Activated T-helper 1 cell treated with Interleukin-2 at 50 U/mL for 16 hours (primary cell): ENCODE data around the gene MARK1.
"Not testable (repeated sequence)": the region's sequence is repeated elsewhere in the genome, so short reads cannot be mapped to it uniquely, and the experiment has no call there.

Experiments used
- DNase-seq: peaks from one replicate; pipeline ENCODE4 v3.0.0-alpha.2; 2020; ENCODE audit warnings: low read depth

MARK1 gene

GRCh38 chr1:220611100-220611499 lies 83.2 kb downstream of the MARK1 start:
- DNase-seq = not testable (repeated sequence)

DNA sequence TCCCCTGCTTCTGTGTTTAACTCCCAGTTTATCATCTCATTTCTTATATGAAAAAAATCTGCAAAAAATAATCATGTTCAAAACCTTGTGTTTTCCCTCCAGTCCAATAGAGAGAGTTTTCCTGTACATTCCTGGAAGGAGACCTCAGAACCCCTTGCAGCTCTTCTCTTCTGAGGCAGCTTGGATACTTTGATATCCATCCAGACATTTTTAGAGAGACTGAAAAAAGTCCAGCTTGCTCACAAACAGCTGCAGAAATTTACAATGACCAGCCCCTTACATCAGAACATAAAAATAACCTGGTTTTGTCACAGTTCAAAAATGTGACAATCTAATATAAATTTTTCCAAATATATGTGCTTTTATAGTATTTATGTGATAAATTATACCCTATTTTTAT lies 88.9 kb downstream of the MARK1 start:
- no peak for DNase-seq

DNA sequence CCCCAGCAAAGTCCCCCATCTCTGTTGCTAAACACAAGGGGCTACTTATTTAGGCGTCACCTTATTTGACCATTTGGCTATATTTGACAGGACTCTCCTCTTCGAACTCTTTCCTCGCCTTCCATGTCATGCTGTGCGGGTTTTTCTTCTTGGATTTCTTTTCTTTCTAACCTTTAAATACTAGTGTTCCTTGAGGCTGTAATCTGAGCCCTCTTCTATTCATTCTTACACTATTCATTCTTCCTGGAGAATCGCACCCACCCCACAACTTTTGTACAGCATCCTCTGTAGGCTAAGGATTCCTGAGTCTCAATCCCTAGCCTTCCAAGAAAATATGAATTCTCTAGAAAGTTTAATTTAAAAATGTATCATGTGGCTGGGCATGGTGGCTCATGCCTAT lies 100.5 kb downstream of the MARK1 start:
- DNase-seq = no peak

- DNase-seq = no peak
These were observed 103.4 kb downstream of the MARK1 start for GRCh38 chr1:220631238-220631815.

GRCh38 chr1:220637759-220638158 lies 109.8 kb downstream of the MARK1 start:
- DNase-seq = no peak

DNA sequence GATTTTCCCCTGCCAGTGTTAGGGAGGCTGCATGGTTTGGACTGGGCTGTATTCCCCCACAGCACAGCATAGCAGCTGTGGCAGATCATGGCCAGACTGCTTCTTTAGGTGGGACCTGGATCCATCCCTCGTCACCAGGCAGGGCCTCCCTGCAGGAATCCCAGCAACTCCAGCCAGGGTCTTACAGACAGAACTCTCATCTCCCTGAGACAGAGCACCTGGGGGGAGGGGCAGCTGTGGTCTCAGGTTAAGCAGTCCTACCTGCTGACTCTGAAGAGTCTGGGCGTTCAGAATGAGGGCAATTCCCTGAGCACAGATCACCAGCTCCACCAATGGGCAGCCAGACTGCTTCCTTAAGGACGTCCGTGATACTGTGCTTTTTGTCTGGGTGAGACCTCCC lies 114.3 kb downstream of the MARK1 start:
- DNase-seq = no peak

DNA sequence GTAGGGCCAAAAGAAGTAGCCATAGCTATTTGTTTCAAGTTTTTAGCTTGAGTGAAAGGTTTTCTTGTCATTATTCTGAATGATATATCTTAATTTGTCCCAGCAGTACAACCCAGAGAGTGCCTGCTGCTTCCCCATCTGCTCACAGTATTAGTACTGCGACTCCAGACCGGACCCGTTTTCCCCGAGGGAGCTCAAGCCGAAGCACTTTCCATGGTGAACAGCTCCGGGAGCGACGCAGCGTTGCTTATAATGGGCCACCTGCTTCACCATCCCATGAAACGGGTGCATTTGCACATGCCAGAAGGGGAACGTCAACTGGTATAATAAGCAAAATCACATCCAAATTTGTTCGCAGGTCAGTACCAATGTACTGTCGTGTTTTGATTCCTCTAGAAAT lies 125.1 kb downstream of the MARK1 start:
- DNase-seq = no peak

GRCh38 chr1:220655509-220655908 lies 127.6 kb downstream of the MARK1 start:
- DNase-seq = no peak

GRCh38 chr1:220655961-220656740 lies 128.2 kb downstream of the MARK1 start:
- no peak for DNase-seq

- DNase-seq = no peak
These were observed 138.4 kb downstream of the MARK1 start for GRCh38 chr1:220666349-220666748.

DNA sequence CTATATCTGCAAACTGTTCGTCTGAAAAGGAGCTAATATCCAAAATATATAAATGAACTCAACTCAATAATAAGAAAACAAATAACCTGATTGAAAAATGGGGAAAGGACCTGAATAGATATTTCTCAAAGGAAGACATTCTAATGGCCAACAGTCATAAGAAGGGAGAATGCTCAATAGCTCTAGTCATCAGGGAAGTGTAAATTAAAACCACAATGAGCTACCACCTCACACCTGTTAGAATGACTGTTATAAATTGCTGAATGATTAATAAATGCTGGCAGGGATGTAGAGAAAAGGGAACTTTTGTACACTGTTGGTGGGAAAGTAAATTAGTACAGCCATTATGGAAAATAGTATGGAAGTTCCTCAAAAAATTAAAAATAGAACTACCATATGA lies 141.1 kb downstream of the MARK1 start:
- DNase-seq = no peak

- DNase-seq = no peak
These were observed 142.4 kb downstream of the MARK1 start for GRCh38 chr1:220670365-220670764.

- DNase-seq = no peak
These were observed 146.0 kb downstream of the MARK1 start for GRCh38 chr1:220673921-220674320.

DNA sequence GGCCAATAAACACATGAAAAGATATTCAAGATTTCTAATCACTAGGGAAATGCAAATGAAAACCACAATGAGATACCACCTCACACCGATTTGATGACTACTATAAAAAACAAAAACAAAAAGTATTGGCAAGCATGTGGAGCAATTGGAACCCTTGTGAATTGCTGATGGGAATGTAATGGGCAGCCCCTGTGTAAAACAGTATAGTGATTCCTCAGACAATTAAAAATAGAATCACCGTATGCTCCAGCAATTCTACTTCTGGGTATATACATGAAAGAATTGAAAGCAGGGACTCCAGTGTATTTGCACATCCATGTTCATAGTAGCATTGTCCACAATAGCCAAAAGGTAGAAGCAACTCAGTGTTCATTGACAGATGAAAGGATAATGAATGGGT lies 149.3 kb downstream of the MARK1 start:
- no peak for DNase-seq

GRCh38 chr1:220680085-220680687 lies 152.2 kb downstream of the MARK1 start:
- no peak for DNase-seq

DNA sequence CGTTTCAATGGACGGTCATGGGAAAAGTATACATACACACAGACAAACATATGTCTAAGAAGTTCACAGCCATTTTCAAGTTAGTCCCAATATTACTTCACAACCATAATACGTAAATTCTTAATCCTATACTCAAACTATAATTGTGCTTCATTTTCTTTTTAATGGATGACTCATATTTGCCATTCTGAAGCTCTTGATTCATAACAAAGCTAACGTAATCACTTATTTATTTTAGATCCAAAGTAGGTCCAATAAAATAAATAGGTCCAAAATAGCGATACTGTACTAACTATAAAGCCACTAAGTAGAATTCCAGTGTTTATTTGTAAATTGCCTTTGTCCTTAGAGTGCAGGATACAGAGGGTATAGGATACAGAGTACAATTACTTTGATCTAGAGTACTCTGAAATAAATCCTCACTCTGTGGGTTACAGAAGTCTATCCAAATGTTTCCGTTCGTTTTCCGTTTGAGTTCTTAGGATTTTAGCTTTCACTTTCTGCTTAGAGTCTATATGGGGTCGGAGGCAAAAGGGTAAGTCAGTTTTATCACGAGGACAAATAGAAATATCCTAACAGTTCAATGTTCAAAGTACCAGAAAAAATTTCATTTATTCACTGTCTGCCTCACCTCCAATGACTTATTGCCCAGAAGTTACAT lies 153.4 kb downstream of the MARK1 start:
- no peak for DNase-seq

DNA sequence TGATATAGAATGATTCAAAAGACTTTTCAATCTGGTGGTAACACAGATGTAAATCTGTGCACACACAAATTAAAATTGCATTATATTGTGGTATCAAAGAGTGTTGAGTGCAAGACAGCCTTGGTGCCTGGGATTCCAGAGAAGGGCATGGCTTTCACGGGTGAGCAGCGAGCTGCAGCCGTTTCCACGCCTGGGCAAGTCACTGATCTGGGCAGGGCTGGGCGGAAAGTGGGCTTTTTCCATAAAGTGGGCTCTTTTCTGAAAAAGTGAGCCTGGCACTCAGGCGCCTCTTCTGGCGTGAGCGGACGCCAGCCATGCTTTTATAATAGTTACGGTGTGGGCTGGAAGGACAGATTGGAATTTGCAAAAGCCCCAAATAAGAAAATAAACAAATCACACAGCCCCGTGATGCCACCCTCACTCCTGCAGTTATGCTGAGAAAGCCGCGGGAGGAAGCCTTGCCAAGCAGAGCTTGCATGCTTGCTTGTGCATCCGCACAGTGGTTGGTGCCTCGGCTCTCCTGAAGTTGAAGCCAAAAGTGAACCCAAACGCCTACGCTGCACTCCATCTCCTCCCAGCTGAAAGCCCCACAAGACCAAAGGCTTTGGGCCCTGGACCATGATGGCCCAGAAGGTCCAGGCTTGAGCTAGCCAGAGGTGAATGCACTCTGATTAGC lies 155.1 kb downstream of the MARK1 start:
- DNase-seq = no peak

DNA sequence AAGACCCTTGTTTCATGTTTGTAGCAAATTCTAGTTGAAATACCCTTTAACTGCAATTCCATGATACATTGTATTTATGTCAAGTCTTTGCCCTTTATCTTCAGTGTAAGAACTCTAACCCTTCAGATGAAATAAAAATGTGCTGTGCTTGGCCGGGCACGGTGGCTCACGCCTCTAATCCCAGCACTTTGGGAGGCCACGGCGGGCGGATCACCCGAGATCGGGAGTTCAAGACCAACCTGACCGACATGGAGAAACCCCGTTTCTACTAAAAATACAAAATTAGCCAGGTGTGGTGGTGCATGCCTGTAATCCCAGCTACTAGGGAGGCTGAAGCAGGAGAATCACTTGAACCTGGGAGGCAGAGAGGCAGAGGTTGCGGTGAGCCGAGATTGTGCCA lies 155.8 kb downstream of the MARK1 start:
- not testable (repeated sequence) for DNase-seq

GRCh38 chr1:220684890-220685289 lies 157.0 kb downstream of the MARK1 start:
- DNase-seq = no peak

DNA sequence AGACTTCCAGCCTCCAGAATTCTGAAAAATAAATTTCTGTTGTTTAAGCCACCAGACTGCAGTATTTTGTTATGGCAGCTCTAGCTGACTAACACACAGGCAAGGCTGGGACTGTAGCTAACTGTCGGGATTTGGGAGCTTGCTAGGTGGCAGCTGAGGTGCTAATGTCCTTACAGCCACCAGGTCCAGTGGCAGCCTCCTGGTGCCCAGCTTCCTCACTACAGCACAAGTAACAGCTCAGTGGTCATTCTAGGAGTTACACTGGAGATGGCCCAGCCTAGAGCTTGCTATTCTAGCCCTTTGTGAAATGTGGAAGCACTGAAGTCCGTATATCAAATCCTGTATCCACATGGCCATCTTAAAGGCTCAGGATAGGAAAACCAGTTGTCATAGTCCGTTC lies 157.9 kb downstream of the MARK1 start:
- DNase-seq = no peak

DNA sequence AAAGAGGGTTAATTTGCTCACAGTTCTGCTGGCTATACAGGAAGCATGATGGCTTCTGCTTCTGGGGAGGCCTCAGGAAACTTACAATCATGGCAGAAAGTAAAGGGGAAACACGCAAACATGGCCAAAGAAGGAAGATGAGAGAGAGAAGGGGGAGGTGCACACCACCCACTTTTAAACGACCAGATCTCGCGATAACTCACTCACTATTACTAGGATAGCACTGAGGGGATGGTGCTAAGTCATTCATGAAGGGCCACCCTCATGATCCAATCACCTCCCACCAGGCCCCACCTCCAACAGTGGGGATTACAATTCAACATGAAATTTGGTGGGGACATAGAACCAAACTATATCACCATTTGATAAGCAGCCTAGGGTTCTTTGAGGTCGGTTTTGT lies 159.9 kb downstream of the MARK1 start:
- no peak for DNase-seq

DNA sequence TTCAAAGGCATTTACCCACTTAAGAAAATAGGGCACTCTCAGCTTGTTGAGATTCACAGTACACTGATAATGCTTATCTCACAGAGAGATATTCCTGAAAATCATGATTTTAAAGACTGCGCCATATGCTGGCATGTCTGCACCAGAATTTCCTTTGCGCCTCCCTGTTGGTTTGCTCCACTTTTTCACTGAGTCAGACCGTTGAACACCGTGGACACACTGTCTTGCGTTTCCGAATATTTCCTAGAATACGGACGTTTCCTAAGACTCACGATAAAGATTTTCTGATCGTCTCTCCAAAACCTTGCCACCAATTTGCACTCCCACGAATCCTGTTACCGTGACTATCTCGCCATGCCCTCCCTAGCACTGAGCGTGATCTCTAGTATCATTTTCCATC lies 161.7 kb downstream of the MARK1 start:
- no peak for DNase-seq
